GM15510 (cell line): ENCODE results near the gene GEMIN7.

ENCODE experiments used
- POLR2A ChIP-seq: IDR thresholded peaks from 3 replicates; pipeline ENCODE4 v1.6.1; 2011; ENCODE audit warnings: borderline replicate concordance; ENCODE audit not compliant: insufficient read length; ENCODE audit errors: extremely low read depth

The GEMIN7 gene, protein sequence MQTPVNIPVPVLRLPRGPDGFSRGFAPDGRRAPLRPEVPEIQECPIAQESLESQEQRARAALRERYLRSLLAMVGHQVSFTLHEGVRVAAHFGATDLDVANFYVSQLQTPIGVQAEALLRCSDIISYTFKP

DNA sequence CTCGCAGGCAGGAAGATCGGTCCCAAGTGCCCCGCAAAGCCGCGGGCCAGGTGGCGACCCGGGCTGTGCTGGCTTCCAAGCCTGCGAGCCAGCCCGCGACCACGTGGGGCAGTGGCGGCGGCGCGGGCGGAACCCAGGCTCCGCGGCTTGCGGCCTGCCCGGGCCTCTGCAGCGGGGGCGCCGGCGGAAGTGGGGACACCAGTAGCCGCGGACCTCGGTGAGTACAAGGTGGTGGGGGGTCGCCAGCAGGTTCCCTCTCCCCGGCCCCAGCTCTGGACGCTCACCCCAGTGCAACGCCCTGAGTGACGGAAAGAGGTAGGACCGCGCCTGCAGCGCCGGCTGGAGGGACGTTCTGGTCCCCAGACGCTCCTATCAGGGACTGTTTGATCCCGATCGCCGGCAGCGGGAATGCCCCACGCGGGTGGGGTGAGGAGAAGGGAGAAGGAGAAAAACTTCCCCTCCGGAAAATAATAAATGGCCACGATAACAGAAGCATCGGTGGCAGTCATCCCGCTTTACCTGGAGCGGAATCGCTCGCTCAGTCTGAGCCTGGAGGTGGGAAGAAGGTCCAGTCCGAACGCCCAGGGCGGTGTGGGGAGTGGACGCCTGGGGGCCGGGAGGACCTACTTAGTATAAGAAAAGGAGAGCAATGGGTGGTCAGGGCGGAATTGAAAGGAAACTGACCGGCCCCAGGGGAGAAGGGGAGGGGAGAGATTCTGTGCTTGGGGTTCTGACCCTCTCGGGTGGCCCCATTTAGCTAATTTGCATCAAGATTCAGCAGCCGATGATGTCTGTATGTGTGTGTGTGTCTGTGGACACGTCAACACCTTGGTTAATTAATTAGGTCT lies at the start of gene GEMIN7:
TSS of gene GEMIN7 (plus strand) at position 198 of the 848 bp plus-strand sequence. CDS start 10,855 bp downstream, outside the sequence.
- peak; percentile 69 for TF ChIP-seq POLR2A

DNA sequence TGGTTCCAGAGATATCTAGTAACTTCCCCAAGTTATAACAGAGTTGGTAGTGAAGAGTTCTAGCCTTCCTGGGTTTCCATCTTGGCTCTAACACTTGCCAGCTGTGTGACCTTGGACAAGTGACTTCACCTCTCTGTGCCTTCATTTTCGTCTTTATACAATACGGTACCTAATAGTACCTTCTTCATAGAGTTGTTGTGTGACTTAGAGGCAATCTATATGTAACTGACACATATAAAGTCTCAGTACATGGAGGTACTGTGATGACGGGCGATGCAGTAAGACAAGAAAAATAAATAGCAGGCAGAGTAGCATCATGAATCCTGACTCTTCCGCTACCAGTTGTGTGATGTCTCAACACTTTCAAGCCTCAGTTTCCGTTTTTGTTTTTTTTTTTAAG lies 48.2 kb upstream of the GEMIN7 start:
- no peak for TF ChIP-seq POLR2A

DNA sequence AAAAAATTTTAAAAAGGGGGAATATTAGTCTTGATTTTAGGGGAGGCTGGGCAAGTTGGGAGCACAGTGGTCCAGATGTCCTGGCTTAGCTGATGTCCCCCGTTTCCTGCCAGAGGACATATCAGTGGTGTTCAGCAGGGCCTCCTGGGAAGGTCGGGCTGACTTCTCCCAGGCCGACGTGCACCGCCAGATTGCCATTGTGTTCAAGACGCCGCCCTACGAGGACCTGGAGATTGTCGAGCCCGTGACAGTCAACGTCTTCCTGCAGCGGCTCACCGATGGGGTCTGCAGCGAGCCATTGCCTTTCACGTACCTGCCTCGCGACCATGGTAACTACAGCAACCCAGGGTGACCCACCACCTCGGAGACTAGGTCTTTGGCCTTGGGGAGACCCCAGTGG lies 46.6 kb upstream of the GEMIN7 start:
- no peak for TF ChIP-seq POLR2A

DNA sequence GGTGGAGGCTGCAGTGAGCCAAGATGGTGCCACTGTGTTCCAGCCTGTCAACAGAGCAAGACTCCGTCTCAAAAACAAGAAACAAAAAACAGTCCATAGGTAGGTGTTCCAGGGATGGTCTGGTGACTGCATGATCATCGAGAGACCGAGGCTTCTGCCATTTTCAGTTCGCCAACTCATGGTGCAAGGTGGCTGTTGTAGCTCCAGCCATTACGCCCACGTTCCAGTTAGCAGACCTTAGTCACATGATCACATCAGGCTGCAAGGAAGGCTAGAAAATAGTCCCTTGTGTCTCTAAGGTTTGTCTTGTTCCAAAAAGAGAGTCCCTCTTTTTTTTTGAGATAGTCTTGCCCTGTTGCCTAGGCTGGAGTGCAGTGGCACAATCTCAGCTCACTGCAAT lies 43.3 kb upstream of the GEMIN7 start:
- no peak for TF ChIP-seq POLR2A

DNA sequence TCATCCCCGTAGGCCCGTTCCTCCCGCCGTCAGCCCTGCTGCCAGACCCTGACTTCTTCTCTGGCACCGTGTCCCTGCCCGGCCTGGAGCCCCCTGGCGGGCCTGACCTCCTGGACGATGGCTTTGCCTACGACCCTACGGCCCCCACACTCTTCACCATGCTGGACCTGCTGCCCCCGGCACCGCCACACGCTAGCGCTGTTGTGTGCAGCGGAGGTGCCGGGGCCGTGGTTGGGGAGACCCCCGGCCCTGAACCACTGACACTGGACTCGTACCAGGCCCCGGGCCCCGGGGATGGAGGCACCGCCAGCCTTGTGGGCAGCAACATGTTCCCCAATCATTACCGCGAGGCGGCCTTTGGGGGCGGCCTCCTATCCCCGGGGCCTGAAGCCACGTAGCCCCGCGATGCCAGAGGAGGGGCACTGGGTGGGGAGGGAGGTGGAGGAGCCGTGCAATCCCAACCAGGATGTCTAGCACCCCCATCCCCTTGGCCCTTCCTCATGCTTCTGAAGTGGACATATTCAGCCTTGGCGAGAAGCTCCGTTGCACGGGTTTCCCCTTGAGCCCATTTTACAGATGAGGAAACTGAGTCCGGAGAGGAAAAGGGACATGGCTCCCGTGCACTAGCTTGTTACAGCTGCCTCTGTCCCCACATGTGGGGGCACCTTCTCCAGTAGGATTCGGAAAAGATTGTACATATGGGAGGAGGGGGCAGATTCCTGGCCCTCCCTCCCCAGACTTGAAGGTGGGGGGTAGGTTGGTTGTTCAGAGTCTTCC lies 41.5 kb upstream of the GEMIN7 start:
- no peak for TF ChIP-seq POLR2A

DNA sequence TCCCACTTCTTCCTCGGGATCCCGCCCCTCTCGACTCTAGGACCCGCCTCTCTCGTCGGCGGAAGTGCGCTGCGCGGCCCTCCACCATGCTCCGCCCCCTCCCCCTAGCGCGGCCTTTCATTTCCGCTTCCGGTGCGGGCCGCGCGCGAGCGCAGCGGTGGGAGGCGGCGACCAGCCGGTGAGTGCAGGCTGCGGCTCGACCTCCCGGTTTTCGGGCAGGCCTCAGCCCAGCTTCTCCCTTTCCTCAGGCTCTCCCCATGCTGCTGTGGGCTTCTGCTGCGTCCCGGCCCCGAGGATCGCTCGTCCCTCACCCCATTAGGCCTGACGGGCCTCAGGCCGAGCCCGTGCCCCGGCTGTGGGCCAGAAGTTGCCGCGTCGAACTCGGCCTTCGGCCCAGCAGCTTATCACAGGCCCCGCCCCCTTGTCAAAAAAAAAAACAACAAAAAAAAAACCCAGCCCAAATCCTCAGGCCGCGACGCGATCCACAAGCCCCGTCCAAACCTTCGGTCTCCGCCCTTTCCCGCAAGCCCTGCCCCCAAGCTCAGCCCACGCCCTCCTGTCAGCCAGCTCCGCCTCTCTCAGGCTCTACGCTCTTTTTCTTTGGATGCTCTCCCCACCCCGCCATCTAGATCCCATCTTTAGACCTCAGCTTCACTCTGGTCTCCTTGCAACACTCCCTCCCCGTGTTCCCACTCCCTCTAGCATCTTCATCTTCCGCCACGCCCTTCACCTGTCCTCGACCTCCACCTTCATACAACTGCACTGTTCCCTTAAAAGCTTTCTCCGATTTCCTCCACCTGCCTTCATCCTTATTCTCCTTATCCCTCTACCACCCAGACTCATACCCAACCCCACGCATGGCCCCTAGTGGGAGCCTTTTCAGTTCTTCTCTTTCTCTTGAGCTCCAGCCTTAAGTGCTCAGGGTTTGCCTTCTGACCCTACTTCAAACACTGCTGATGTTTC lies 39.8 kb upstream of the GEMIN7 start, which contains the start of gene CLASRP:
TSS of gene CLASRP (plus strand) at position 115 of the 963 bp plus-strand sequence. CDS start 1,168 bp downstream, outside the sequence.
- peak; percentile 95 for TF ChIP-seq POLR2A

DNA sequence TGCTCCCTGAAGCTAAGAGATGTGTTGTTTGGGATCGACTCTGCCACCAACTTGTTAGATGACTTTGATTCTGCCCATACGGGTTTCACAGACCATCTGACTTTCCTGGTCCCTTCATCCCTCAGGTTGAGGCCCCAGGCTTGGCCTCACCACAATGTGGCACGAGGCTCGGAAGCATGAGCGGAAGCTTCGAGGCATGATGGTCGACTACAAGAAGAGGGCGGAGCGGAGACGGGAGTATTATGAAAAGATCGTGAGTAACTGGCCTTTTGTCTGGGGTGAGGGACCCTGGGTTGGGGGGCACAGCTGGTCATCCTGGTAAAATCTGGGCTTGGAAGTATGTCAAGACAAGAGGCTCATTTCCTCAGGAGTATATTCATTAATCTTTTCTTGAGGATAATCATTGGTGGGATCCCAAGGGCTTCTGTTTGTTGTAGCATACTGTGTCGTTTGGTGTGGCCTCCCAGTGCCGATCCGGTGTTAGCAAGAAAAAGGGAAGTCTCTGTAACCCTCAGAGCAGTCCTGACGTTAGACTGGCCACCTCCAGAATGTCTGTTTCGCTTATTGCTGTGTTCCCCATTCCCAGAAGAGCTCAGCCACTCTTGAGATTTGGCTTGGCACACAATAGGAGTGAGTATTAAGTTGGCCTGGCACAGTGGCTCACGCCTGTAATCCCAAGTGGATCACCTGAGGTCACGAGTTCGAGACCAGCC lies 38.8 kb upstream of the GEMIN7 start:
- TF ChIP-seq POLR2A = no peak

DNA sequence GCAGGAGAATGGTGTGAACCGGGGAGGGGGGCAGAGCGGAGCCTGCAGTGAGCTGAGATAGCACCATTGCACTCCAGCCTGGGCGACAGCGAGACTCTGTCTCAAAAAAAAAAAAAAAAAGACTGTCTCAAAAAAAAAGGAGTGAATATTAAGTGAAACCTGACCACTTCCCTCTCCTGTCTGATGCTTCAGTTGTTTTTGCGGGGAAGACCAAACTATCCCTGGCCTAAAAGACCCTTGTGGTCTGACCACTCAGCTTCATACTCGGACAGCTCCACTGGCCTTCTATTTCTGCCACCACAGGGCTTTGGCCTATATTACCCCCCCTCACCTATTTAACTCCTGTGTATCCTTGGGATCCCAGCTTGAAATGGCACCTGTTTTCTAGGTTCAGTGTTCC lies 37.9 kb upstream of the GEMIN7 start:
- TF ChIP-seq POLR2A = no peak

DNA sequence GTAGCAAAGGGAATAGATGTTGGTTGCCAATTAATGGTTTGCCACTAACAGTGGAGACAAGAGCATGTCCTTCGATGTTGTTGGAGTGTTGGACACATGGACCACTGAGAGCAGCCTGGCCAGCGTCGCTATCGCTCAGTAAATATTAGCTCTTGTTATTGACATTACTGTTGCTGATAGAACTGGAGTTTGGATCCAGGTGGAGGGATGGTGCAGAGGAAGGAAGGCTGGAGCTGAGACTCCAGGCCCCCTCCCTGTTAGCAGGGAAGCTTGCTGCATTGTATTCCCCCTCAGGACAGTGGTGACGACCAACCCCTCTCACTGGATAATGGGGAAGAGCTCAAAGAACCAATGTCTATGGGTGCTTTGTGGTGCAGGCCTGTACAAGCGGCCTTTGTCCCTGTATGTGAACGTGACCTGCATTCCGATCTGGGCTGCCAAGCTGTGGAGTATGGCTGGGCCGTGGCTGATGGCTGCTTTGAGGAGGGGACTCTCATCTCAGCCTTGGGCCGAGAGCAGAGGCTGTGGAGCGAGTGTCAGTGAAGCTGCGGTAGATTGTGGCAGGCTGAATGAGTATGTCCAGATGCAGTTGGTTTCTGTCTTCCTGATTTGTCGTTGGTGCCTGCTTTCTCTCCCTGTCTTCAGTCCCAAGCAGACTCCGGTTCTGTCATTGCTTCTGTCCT lies 33.2 kb upstream of the GEMIN7 start:
- no peak for TF ChIP-seq POLR2A

DNA sequence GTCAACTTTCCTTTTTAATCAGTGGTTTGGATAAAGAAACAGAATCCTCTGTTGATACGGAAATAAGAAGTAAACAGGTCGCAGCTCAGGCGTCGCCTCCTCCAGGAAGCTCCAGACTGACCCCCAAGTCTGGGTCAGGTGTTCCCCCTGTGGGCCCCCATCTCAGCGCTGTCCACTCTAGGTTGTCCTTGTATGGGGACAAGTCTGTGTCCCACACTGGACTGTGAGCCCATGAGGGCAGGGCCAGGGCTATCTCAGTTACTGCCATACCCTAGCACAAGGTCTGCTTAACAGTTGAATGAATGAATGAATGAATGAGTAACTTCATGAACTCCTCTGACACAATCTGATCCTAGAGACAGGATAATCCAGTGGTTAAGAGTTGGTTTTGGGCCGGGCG lies 32.7 kb upstream of the GEMIN7 start:
- no peak for TF ChIP-seq POLR2A

DNA sequence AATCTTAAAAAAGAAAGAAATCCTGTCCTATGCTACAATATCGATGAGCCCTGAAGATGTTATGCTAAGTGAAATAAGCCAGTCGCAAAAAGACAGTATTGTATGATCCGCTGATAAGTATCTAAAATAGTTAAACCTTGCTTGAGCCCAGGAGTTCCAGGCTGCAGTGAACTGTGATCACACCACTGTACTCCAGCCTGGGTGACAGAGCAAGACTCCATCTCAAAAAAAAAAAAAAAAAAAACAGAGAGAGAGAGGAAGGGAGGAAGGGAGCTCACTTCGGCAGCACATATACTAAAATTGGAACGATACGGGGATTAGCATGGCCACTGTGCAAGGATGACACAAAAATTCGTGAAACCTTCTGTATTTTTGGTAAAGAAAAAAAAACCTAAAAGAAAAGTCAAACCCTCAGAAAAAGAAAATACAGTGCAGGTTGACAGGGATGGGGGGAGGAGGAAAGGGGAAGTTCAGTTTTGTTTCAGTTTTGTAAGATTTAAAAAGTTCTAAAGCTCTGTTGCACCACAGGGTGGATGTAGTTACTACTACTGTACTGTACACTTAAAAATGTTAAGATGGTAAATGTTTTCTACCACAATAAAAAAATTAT lies 31.8 kb upstream of the GEMIN7 start:
- no peak for TF ChIP-seq POLR2A

DNA sequence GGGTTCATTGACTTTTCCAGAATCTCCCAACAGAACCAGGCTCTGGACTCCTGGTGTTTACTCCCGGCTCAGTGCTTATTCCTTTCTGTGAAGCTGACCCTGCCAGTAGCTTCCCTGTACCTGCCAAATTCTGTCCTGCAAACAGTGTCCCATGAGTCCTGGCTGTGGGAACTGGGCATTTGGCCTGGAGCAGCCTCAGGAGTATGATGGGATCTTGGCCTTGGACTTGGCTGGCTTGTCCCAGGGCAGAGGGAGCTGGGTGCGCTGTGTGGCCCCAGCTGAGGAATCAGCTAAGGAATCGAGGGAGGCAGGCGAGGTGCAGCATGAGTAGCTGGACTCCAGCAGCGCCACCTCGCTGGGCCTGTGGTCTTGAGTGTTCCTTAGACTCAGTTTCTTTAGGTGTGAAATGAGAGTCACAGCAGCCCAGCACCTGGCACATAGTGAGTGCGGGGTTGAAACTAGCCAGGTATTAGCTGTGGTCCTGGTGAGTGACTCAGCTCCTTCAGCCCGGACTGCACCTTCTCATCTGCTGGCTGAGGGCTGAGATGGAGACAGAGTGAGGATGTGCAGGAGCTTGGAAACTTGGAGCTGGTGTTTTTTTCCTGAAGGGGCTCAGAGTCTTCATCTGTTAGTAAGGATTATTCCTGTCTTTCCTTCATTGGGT lies 29.9 kb upstream of the GEMIN7 start:
- TF ChIP-seq POLR2A = no peak
